ENCODE results near the gene ELL2. TPM values are rescaled to one million over a fixed set of nuclear protein-coding genes. Genes with fewer than 3 reads are reported as not detected.

ELL2 gene
- total RNA-seq, 6 experiments from 2014 or later = 74.3 to 96.4 (median 84.5) TPM

DNA sequence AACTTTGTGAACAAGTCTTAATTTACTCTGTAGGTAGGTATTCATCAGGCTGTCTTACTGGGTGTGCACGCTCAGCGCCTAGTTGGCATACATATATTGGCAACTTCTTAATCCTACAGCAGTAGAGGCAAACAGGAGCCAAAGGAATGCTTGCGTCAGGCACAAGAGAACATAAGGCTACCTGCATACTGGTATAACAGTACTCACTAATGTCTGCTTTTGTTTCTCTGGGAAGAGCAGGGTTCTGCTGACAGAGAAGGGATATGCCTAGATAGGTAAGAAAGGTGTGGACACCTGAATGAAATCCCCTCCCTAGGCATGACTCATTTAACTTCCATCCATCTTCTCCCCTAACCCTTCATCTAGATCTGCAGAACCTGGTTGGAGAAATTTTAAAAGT, 40.1 kb downstream of the ELL2 start:
- Histone ChIP-seq H3K4me3 (no peak overlapping the region), H3K9me3 (no peaks in the 10 kb centered on the region), H3K27ac (no peak overlapping the region), H3K27me3 (no peaks in the 10 kb centered on the region), H3K36me3 (no peaks in the 10 kb centered on the region), H3K4me1 (peaks cover 0 to 78% (median 33%) of the 10 kb centered on the region in 4 donors)
- intact Hi-C loops (cut with DNase I) = no loop called here
- ATAC-seq (no peak), DNase-seq (no peak)
- TF ChIP-seq, protein P1, sequence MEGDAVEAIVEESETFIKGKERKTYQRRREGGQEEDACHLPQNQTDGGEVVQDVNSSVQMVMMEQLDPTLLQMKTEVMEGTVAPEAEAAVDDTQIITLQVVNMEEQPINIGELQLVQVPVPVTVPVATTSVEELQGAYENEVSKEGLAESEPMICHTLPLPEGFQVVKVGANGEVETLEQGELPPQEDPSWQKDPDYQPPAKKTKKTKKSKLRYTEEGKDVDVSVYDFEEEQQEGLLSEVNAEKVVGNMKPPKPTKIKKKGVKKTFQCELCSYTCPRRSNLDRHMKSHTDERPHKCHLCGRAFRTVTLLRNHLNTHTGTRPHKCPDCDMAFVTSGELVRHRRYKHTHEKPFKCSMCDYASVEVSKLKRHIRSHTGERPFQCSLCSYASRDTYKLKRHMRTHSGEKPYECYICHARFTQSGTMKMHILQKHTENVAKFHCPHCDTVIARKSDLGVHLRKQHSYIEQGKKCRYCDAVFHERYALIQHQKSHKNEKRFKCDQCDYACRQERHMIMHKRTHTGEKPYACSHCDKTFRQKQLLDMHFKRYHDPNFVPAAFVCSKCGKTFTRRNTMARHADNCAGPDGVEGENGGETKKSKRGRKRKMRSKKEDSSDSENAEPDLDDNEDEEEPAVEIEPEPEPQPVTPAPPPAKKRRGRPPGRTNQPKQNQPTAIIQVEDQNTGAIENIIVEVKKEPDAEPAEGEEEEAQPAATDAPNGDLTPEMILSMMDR (IDR thresholded peaks at IDR 0.05) = no peak
- no peak for TF ChIP-seq POLR2A (IDR thresholded peaks at IDR 0.05)
- 92% methylated on average over 3 of the region's 3 CpGs for WGBS (ENCODE audit: insufficient coverage, low coverage, low lambda C conversion rate, missing lambda C conversion rate)

DNA sequence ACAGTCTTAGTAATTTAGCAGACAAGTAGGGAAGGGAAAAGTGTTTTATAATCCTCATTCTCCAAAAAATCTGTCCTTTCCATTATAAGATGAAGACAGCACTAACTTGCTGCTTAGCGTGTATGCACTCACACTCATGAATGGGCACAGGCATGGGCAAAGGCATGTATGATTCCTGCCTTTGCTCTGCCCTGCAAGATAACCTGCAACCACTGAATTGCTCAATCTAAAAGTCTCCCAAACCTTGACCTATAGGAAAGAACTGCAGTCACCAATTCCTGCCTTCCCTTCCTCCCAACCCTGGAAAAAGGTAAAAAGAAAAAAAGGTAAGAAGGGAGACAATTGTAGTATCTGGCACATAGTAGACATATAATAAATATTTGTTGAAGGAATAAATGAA, 40.8 kb downstream of the ELL2 start:
- Histone ChIP-seq H3K27ac (no peak overlapping the region), H3K9me3 (no peaks in the 10 kb centered on the region), H3K4me3 (no peak overlapping the region), H3K36me3 (no peaks in the 10 kb centered on the region), H3K4me1 (peaks cover 0 to 76% (median 32%) of the 10 kb centered on the region in 4 donors), H3K27me3 (no peaks in the 10 kb centered on the region)
- intact Hi-C loops (cut with DNase I) = no loop called here
- TF ChIP-seq POLR2A (IDR thresholded peaks at IDR 0.05) = no peak
- TF ChIP-seq, protein P1 (IDR thresholded peaks at IDR 0.05) = no peak
- DNase-seq (no peak), ATAC-seq (peak; percentile 11 to 30 (median 24))
- WGBS (ENCODE audit: insufficient coverage, low coverage, low lambda C conversion rate, missing lambda C conversion rate) = 86% methylated on average over 1 of the region's 1 CpG

DNA sequence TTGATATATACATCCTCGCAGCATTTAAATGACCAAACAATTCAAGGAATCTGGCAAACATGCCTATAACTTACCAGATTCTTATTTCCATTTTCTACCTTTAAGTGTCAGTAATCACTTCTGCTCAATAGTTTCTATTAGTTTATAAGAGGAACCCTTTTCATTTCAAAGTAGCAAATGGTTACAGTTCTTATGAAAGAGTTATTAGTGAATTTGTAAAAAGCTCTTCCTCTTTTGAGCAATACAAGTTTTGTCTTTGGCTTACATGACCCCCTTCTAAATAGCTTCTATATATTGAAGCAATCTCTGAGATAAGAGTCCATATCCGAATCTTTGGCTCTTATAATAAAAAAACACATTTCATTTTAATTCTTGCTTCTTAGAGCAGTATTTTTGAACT, 42.0 kb downstream of the ELL2 start:
- DNase-seq (no peak), ATAC-seq (no peak)
- 78% methylated on average over 2 of the region's 2 CpGs for WGBS (ENCODE audit: insufficient coverage, low coverage, low lambda C conversion rate, missing lambda C conversion rate)
- no peaks in the 10 kb centered on the region for H3K27me3 ChIP-seq
- no peaks in the 10 kb centered on the region for H3K9me3 ChIP-seq
- H3K4me3 ChIP-seq = no peak overlapping the region
- TF ChIP-seq POLR2A (IDR thresholded peaks at IDR 0.05) = no peak
- TF ChIP-seq, protein P1 (IDR thresholded peaks at IDR 0.05) = no peak
- H3K4me1 ChIP-seq = peaks cover 0 to 64% (median 27%) of the 10 kb centered on the region in 4 donors
- H3K27ac ChIP-seq = no peak overlapping the region
- intact Hi-C loops (cut with DNase I) = no loop called here
- H3K36me3 ChIP-seq = no peaks in the 10 kb centered on the region

DNA sequence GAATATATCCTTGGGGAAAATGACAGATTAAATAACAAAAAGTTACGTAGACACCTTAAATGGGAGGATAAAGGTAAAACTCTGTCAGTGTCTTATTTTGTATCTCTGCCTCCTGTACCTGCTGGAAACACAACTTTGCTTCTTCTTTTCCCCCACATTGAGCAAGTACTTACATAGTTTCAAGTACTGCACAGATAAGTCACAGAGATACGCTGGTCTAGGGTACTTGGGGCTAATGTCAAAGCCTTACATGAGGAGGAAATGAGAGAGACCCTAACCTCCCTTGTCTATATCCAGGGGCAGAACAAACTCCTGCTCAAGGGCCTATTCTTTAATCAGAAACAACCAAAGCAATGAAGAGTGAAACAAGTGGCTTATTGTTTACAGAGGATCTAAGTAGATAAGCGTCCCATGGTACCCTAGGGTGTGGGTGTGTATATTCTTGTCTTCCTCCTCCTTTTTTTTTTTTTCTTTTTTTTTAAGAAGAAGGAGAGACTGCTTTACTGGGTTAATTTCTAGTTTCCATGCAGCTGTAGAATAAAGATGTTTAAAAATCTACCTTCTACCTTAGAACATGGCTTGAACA, 43.1 kb downstream of the ELL2 start:
- TF ChIP-seq, protein P1 (IDR thresholded peaks at IDR 0.05) = no peak
- TF ChIP-seq POLR2A (IDR thresholded peaks at IDR 0.05) = no peak
- H3K4me3 ChIP-seq = no peak overlapping the region
- peak overlapping the region in 1 of 3 donors; percentile 6 for H3K27ac ChIP-seq
- no peaks in the 10 kb centered on the region for H3K9me3 ChIP-seq
- DNase-seq (no peak), ATAC-seq (no peak)
- H3K27me3 ChIP-seq = no peaks in the 10 kb centered on the region
- peaks cover 0 to 52% (median 21%) of the 10 kb centered on the region in 4 donors for H3K4me1 ChIP-seq
- H3K36me3 ChIP-seq = no peaks in the 10 kb centered on the region
- 92% methylated on average over 3 of the region's 3 CpGs for WGBS (ENCODE audit: insufficient coverage, low coverage, low lambda C conversion rate, missing lambda C conversion rate)
- intact Hi-C loops (cut with DNase I) = no loop called here
